ENCODE data around the gene APOBEC3A.

APOBEC3A gene

DNA sequence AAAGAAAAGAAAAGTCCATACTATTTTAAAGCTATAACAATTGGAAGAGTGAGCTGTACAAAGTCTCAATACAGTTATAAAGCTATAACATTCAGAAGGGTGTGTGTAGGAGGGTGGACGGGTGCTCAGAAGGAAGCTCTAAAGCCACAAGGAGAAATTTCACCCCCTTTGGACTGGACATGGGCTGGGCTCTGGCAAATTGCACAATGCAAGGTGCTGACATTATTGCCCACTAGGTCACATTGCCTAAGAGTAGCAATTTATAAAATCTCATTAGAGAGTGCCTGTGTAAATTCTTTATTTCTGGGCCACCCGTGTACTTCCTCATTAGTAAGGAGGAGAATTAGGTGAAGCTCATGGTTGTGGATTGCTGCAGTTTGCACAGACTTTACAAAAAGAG is 5.7 kb upstream of the APOBEC3A start:
- DNase-seq (no peak), ATAC-seq (ENCODE audit: insufficient read depth, low read depth) (no peak)
- peaks cover 19% of the 10 kb centered on the region for H3K27me3 ChIP-seq (ENCODE audit: insufficient read depth, low read length, poor library complexity)
- no peaks in the 10 kb centered on the region for H3K9me3 ChIP-seq (ENCODE audit: insufficient read depth, low read length, severe bottlenecking)
- no peak overlapping the region for H3K9ac ChIP-seq (ENCODE audit: low read depth, low read length)
- TF ChIP-seq CTCF (IDR thresholded peaks at IDR 0.05; ENCODE audit: borderline replicate concordance, extremely low read depth, low read length, poor library complexity, severe bottlenecking) (no peak), EZH2 (IDR thresholded peaks at IDR 0.05; ENCODE audit: borderline replicate concordance, low read depth, low read length, severe bottlenecking) (no peak)
- no peaks in the 10 kb centered on the region for H3K79me2 ChIP-seq (ENCODE audit: insufficient read depth, low read length)
- H3K36me3 ChIP-seq (ENCODE audit: insufficient read depth, low read length), result no peaks in the 10 kb centered on the region
- no peak overlapping the region for H3K4me2 ChIP-seq (ENCODE audit: insufficient read depth, low read length)
- no peak overlapping the region for H3K4me3 ChIP-seq (ENCODE audit: low read depth in 1 of 2, low read length in 2 of 2)
- H3K4me1 ChIP-seq (ENCODE audit: insufficient read depth, low read length), result no peaks in the 10 kb centered on the region
- no peak overlapping the region for H2AFZ ChIP-seq (ENCODE audit: low read depth, low read length)
- no peak overlapping the region for H3K27ac ChIP-seq (ENCODE audit: low read length)
- no peaks in the 10 kb centered on the region for H4K20me1 ChIP-seq (ENCODE audit: insufficient read depth, low read length)

GRCh38 chr22:38952281-38952993 is 5.0 kb upstream of the APOBEC3A start:
- H4K20me1 ChIP-seq (ENCODE audit: insufficient read depth, low read length), result no peaks in the 10 kb centered on the region
- H3K9ac ChIP-seq (ENCODE audit: low read depth, low read length), result no peak overlapping the region
- H3K36me3 ChIP-seq (ENCODE audit: insufficient read depth, low read length), result no peaks in the 10 kb centered on the region
- TF ChIP-seq EZH2 (IDR thresholded peaks at IDR 0.05; ENCODE audit: borderline replicate concordance, low read depth, low read length, severe bottlenecking) (no peak), CTCF (IDR thresholded peaks at IDR 0.05; ENCODE audit: borderline replicate concordance, extremely low read depth, low read length, poor library complexity, severe bottlenecking) (no peak)
- H3K27me3 ChIP-seq (ENCODE audit: insufficient read depth, low read length, poor library complexity), result peaks cover 12% of the 10 kb centered on the region
- H3K9me3 ChIP-seq (ENCODE audit: insufficient read depth, low read length, severe bottlenecking), result no peaks in the 10 kb centered on the region
- H3K27ac ChIP-seq (ENCODE audit: low read length), result no peak overlapping the region
- no peaks in the 10 kb centered on the region for H3K79me2 ChIP-seq (ENCODE audit: insufficient read depth, low read length)
- H3K4me3 ChIP-seq (ENCODE audit: low read depth in 1 of 2, low read length in 2 of 2), result no peak overlapping the region
- no peaks in the 10 kb centered on the region for H3K4me1 ChIP-seq (ENCODE audit: insufficient read depth, low read length)
- H3K4me2 ChIP-seq (ENCODE audit: insufficient read depth, low read length), result no peak overlapping the region
- H2AFZ ChIP-seq (ENCODE audit: low read depth, low read length), result no peak overlapping the region
- DNase-seq, result no peak
- ATAC-seq (ENCODE audit: insufficient read depth, low read depth), result no peak

GRCh38 chr22:38953091-38953490 is 4.3 kb upstream of the APOBEC3A start:
- H3K4me2 ChIP-seq (ENCODE audit: insufficient read depth, low read length), result no peak overlapping the region
- TF ChIP-seq EZH2 (IDR thresholded peaks at IDR 0.05; ENCODE audit: borderline replicate concordance, low read depth, low read length, severe bottlenecking) (no peak), CTCF (IDR thresholded peaks at IDR 0.05; ENCODE audit: borderline replicate concordance, extremely low read depth, low read length, poor library complexity, severe bottlenecking) (no peak)
- H3K79me2 ChIP-seq (ENCODE audit: insufficient read depth, low read length), result no peaks in the 10 kb centered on the region

More at GRCh38 chr22:38953091-38953490, 4.3 kb upstream of the APOBEC3A start:
- Histone ChIP-seq H3K9me3 (ENCODE audit: insufficient read depth, low read length, severe bottlenecking) (no peaks in the 10 kb centered on the region), H2AFZ (ENCODE audit: low read depth, low read length) (no peak overlapping the region), H3K27me3 (ENCODE audit: insufficient read depth, low read length, poor library complexity) (peaks cover 7% of the 10 kb centered on the region), H3K9ac (ENCODE audit: low read depth, low read length) (no peak overlapping the region), H3K36me3 (ENCODE audit: insufficient read depth, low read length) (no peaks in the 10 kb centered on the region), H3K27ac (ENCODE audit: low read length) (no peak overlapping the region), H3K4me3 (ENCODE audit: low read depth in 1 of 2, low read length in 2 of 2) (no peak overlapping the region), H4K20me1 (ENCODE audit: insufficient read depth, low read length) (no peaks in the 10 kb centered on the region), H3K4me1 (ENCODE audit: insufficient read depth, low read length) (no peaks in the 10 kb centered on the region)
- no peak for ATAC-seq (ENCODE audit: insufficient read depth, low read depth)
- DNase-seq, result no peak

All from DND-41 (cell line).